Loucy (cell line): ENCODE measurements around the gene PREX1.

Experiments
- H2AFZ ChIP-seq: fragments of 200-600 bp; sonication (generic); 2 replicates; pipeline ENCODE4 v1.6.0; 2016; ENCODE audit warnings: antibody characterized with exemption, mild to moderate bottlenecking, low read length, moderate library complexity
- H3F3A ChIP-seq: fragments of 200-600 bp; 2 replicates; pipeline ENCODE4 v1.6.0; 2016; ENCODE audit warnings: antibody characterized with exemption, low read depth, mild to moderate bottlenecking
- H3K27me3 ChIP-seq: fragments of 200-600 bp; sonication (generic); 2 replicates; pipeline ENCODE4 v1.6.1; 2014; ENCODE audit warnings: low read length, mild to moderate bottlenecking; ENCODE audit not compliant: insufficient read depth, poor library complexity, severe bottlenecking
- H3K36me3 ChIP-seq: fragments of 200-600 bp; sonication (generic); 2 replicates; pipeline ENCODE4 v1.6.1; 2016; ENCODE audit warnings: low read length; ENCODE audit not compliant: insufficient read depth
- H3K4me1 ChIP-seq: fragments of 200-600 bp; sonication (generic); 2 replicates; pipeline ENCODE4 v1.5.1; 2014; ENCODE audit warnings: low read length, mild to moderate bottlenecking; ENCODE audit not compliant: insufficient read depth, poor library complexity, severe bottlenecking
- H3K4me2 ChIP-seq: fragments of 200-600 bp; sonication (generic); 2 replicates; pipeline ENCODE4 v1.6.0; 2014; ENCODE audit warnings: antibody characterized with exemption, low read length, low read depth, mild to moderate bottlenecking; ENCODE audit not compliant: poor library complexity, severe bottlenecking
- H3K4me3 ChIP-seq: fragments of 200-600 bp; sonication (generic); 2 replicates; pipeline ENCODE4 v1.5.1; 2014; ENCODE audit warnings: low read length, mild to moderate bottlenecking, mixed read lengths; ENCODE audit not compliant: poor library complexity, severe bottlenecking
- H3K79me2 ChIP-seq: fragments of 200-600 bp; sonication (generic); 2 replicates; pipeline ENCODE4 v1.6.1; 2014; ENCODE audit warnings: low read length; ENCODE audit not compliant: insufficient read depth
- H3K9ac ChIP-seq: fragments of 200-600 bp; sonication (generic); 2 replicates; pipeline ENCODE4 v1.6.0; 2014; ENCODE audit warnings: mild to moderate bottlenecking, low read depth, low read length, moderate library complexity; ENCODE audit not compliant: poor library complexity, severe bottlenecking
- H3K9me2 ChIP-seq: fragments of 200-600 bp; sonication (generic); replicated peaks from 2 replicates; pipeline ENCODE4 v1.6.1; 2016; ENCODE audit warnings: low read depth, low read length, mixed read lengths
- H3K9me3 ChIP-seq: fragments of 200-600 bp; sonication (generic); 2 replicates; pipeline ENCODE4 v1.6.1; 2014; ENCODE audit warnings: mild to moderate bottlenecking, antibody characterized with exemption, low read length, low read depth; ENCODE audit not compliant: insufficient read depth
- H4K20me1 ChIP-seq: fragments of 200-600 bp; sonication (generic); 2 replicates; pipeline ENCODE4 v1.6.0; 2014; ENCODE audit warnings: antibody characterized with exemption, low read length, mild to moderate bottlenecking; ENCODE audit not compliant: insufficient read depth, poor library complexity, severe bottlenecking
- CTCF ChIP-seq: fragments of 200-600 bp; sonication (generic); conservative IDR thresholded peaks from 2 replicates; pipeline ENCODE4 v1.5.1; 2014; ENCODE audit warnings: mild to moderate bottlenecking, antibody characterized with exemption, low read length
- EZH2phosphoT487 ChIP-seq: fragments of 200-600 bp; IDR thresholded peaks from 2 replicates; pipeline ENCODE4 v1.6.1; 2018; ENCODE audit warnings: antibody characterized with exemption, mild to moderate bottlenecking, moderate library complexity, borderline replicate concordance

Gene PREX1

GRCh38 chr20:48731536-48731935 is 96.3 kb downstream of the PREX1 start:
- H3K9ac ChIP-seq: no peak overlapping the region
- no peak overlapping the region for H2AFZ ChIP-seq
- no peaks in the 10 kb centered on the region for H3F3A ChIP-seq
- H3K4me1 ChIP-seq: no peaks in the 10 kb centered on the region
- H3K27me3 ChIP-seq: no peaks in the 10 kb centered on the region
- H3K79me2 ChIP-seq: no peaks in the 10 kb centered on the region
- H3K36me3 ChIP-seq: peaks cover 13% of the 10 kb centered on the region; the same call in 1 of the 2 replicates
- H3K4me3 ChIP-seq: no peak overlapping the region
- no peak overlapping the region for H3K4me2 ChIP-seq
- H3K9me3 ChIP-seq: no peaks in the 10 kb centered on the region
- no peaks in the 10 kb centered on the region for H4K20me1 ChIP-seq
- H3K9me2 ChIP-seq: no peaks in the 10 kb centered on the region
- TF ChIP-seq EZH2phosphoT487: no peak
- no peak for TF ChIP-seq CTCF

GRCh38 chr20:48730977-48731376 is 96.8 kb downstream of the PREX1 start:
- Histone ChIP-seq H3K9me3 (no peaks in the 10 kb centered on the region), H2AFZ (no peak overlapping the region), H3K36me3 (peaks cover 18% of the 10 kb centered on the region; the same call in 1 of the 2 replicates), H3K4me1 (no peaks in the 10 kb centered on the region), H3K4me2 (no peak overlapping the region), H3F3A (no peaks in the 10 kb centered on the region), H3K4me3 (no peak overlapping the region), H3K9me2 (no peaks in the 10 kb centered on the region), H3K27me3 (no peaks in the 10 kb centered on the region), H3K79me2 (no peaks in the 10 kb centered on the region), H4K20me1 (no peaks in the 10 kb centered on the region), H3K9ac (no peak overlapping the region)
- no peak for TF ChIP-seq CTCF
- no peak for TF ChIP-seq EZH2phosphoT487

GRCh38 chr20:48729538-48729937 is 98.3 kb downstream of the PREX1 start:
- Histone ChIP-seq H3K4me3 (no peak overlapping the region), H3K4me1 (no peaks in the 10 kb centered on the region), H3F3A (no peaks in the 10 kb centered on the region), H4K20me1 (no peaks in the 10 kb centered on the region), H3K9me2 (no peaks in the 10 kb centered on the region), H3K9ac (no peak overlapping the region), H3K79me2 (no peaks in the 10 kb centered on the region), H2AFZ (no peak overlapping the region), H3K9me3 (no peaks in the 10 kb centered on the region), H3K36me3 (peaks cover 28% of the 10 kb centered on the region; the same call in 1 of the 2 replicates), H3K27me3 (no peaks in the 10 kb centered on the region), H3K4me2 (no peak overlapping the region)
- TF ChIP-seq CTCF: no peak
- TF ChIP-seq EZH2phosphoT487: no peak
